CD14-positive monocyte (primary cell): ENCODE data around the gene CATSPERZ. TPM values are rescaled to one million over a fixed set of nuclear protein-coding genes. Genes with fewer than 3 reads are reported as not detected.

Experiments used
- DNase-seq, 3 donors: peaks; one replicate each; pipeline ENCODE4 v3.0.0-alpha.2; 2011 to 2022
- H2AFZ ChIP-seq: 2 replicates; pipeline ENCODE4 v1.6.0; 2012; ENCODE audit warnings: mild to moderate bottlenecking, low read depth, low read length, inconsistent platforms; ENCODE audit not compliant: insufficient read depth, poor library complexity, severe bottlenecking
- H3K27ac ChIP-seq, 2 donors: 1 replicate in 1 of 2; 2 replicates in 1 of 2; pipeline ENCODE4 v1.5.1; 2012 to 2013; ENCODE audit warnings: low read length in 2 of 2, control low read depth in 1 of 2, inconsistent platforms in 1 of 2, low read depth in 1 of 2, mild to moderate bottlenecking in 1 of 2
- H3K27me3 ChIP-seq, 2 donors: one replicate each; pipeline versions ENCODE4 v1.6.0 to v1.6.1; 2011 to 2013; ENCODE audit warnings: low read length in 2 of 2; ENCODE audit not compliant: control insufficient read depth in 2 of 2, insufficient read depth in 2 of 2
- H3K36me3 ChIP-seq, 2 donors: replicated peaks in 1 of 2; 1 replicate in 1 of 2; 2 replicates in 1 of 2; pipeline versions ENCODE4 v1.5.1 to v1.6.1; 2012 to 2013; ENCODE audit warnings: low read length in 2 of 2, control low read depth in 1 of 2, inconsistent platforms in 1 of 2, mild to moderate bottlenecking in 1 of 2; ENCODE audit not compliant: insufficient read depth in 2 of 2, control insufficient read depth in 1 of 2
- H3K4me1 ChIP-seq, 2 donors: 1 replicate in 1 of 2; 2 replicates in 1 of 2; pipeline versions ENCODE4 v1.5.1 to v1.6.1; 2012 to 2013; ENCODE audit warnings: low read length in 2 of 2, control low read depth in 1 of 2, inconsistent platforms in 1 of 2, mild to moderate bottlenecking in 1 of 2, moderate library complexity in 1 of 2; ENCODE audit not compliant: insufficient read depth in 2 of 2, control insufficient read depth in 1 of 2
- H3K4me2 ChIP-seq: replicated peaks from 2 replicates; pipeline ENCODE3; 2012; ENCODE audit warnings: low read length, moderate library complexity, mild to moderate bottlenecking; ENCODE audit not compliant: poor library complexity, severe bottlenecking; ENCODE audit errors: extremely low read depth
- H3K4me3 ChIP-seq, 3 experiments: fragments of 200-600 bp in 1 of 3; sonication (generic) in 1 of 3; replicated peaks in 1 of 3; 1 replicate in 2 of 3; 2 replicates in 1 of 3; pipeline ENCODE4 v1.5.1; 2011 to 2013; ENCODE audit warnings: low read length in 3 of 3, mild to moderate bottlenecking in 3 of 3, control low read depth in 2 of 3, low read depth in 2 of 3, inconsistent platforms in 1 of 3, moderate library complexity in 1 of 3
- H3K79me2 ChIP-seq: 2 replicates; pipeline ENCODE4 v1.6.0; 2012; ENCODE audit warnings: mild to moderate bottlenecking, control low read depth, inconsistent platforms, low read length, moderate library complexity; ENCODE audit not compliant: insufficient read depth
- H3K9ac ChIP-seq: 2 replicates; pipeline ENCODE4 v1.6.0; 2017; ENCODE audit warnings: low read length, mild to moderate bottlenecking; ENCODE audit not compliant: insufficient read depth, poor library complexity, severe bottlenecking
- H3K9me3 ChIP-seq, 2 donors: replicated peaks in 1 of 2; 1 replicate in 1 of 2; 2 replicates in 1 of 2; pipeline versions ENCODE4 v1.5.1 to v1.6.1; 2012 to 2013; ENCODE audit warnings: low read length in 2 of 2, control low read depth in 1 of 2; ENCODE audit not compliant: control insufficient read depth in 1 of 2, insufficient read depth in 1 of 2
- H4K20me1 ChIP-seq: 2 replicates; pipeline ENCODE4 v1.6.0; 2012; ENCODE audit warnings: mild to moderate bottlenecking, low read length, control low read depth, moderate library complexity; ENCODE audit not compliant: insufficient read depth
- H3K27ac Mint-ChIP-seq, 7 donors: one replicate each; pipeline ENCODE4 v1.8.0; 2020; ENCODE audit warnings: mild to moderate bottlenecking in 7 of 7, mixed read lengths in 7 of 7, moderate library complexity in 6 of 7, inconsistent platforms in 2 of 7
- H3K27me3 Mint-ChIP-seq, 3 donors: one replicate each; pipeline ENCODE4 v1.8.0; 2021 to 2022; ENCODE audit warnings: low read depth in 3 of 3, mild to moderate bottlenecking in 3 of 3, mixed read lengths in 3 of 3, moderate library complexity in 3 of 3, inconsistent platforms in 1 of 3
- H3K36me3 Mint-ChIP-seq, 2 donors: one replicate each; pipeline ENCODE4 v1.8.0; 2020; ENCODE audit warnings: mixed read lengths in 2 of 2, inconsistent platforms in 1 of 2, mild to moderate bottlenecking in 1 of 2
- H3K4me1 Mint-ChIP-seq: one replicate; pipeline ENCODE4 v1.8.0; 2020; ENCODE audit warnings: mild to moderate bottlenecking, mixed read lengths
- H3K4me3 Mint-ChIP-seq, 2 donors: one replicate each; pipeline ENCODE4 v1.8.0; 2020; ENCODE audit warnings: mild to moderate bottlenecking in 2 of 2, mixed read lengths in 2 of 2, moderate library complexity in 1 of 2
- H3K9me3 Mint-ChIP-seq, 7 donors: one replicate each; pipeline ENCODE4 v1.8.0; 2020 to 2022; ENCODE audit warnings: mixed read lengths in 7 of 7, mild to moderate bottlenecking in 6 of 7, moderate library complexity in 6 of 7, inconsistent platforms in 2 of 7
- CTCF ChIP-seq: fragments of 200-600 bp; IDR thresholded peaks from one replicate; pipeline ENCODE4 v1.8.0; 2022; ENCODE audit warnings: antibody characterized with exemption, mild to moderate bottlenecking
- WGBS: methylation state at CpG from one replicate; pipeline ENCODE4 v1.1.5; 2013; ENCODE audit warnings: missing lambda C conversion rate; ENCODE audit not compliant: insufficient coverage; 5-methylcytosine and 5-hydroxymethylcytosine counted together
- intact Hi-C, 2 donors: fragments of 100-400 bp; cut with micrococcal nuclease; formaldehyde crosslinking; loops; one replicate each; pipeline versions ENCODE4 v1.15.0 to v1.15.1; 2023
- polyA plus RNA-seq, 3 donors: library from polyadenylated mRNA; depleted of rRNA in 1 of 3; unstranded in 2 of 3; stranded (reverse) in 1 of 3; fragments of 300-500 nt in 2 of 3; fragments of >200 nt in 1 of 3; fragmentation: Illumina TruSeq in 2 of 3; gene quantifications; 1 replicate in 2 of 3; 2 replicates in 1 of 3; pipeline ENCODE4 v1.2.3, GENCODE V29; 2012 to 2021

CATSPERZ gene
- polyA plus RNA-seq, 3 donors, result not detected

- no peaks in the 10 kb centered on the region for H3K9me3 ChIP-seq
- H3K9me3 Mint-ChIP-seq, result no peaks in the 10 kb centered on the region
- H3K79me2 ChIP-seq, result peaks cover 43% of the 10 kb centered on the region
- H3K36me3 ChIP-seq, result peaks cover 32 to 33% of the 10 kb centered on the region in 2 donors
- peak overlapping the region; percentile 87 for H3K4me2 ChIP-seq
- H3K4me1 Mint-ChIP-seq, result peaks cover 49% of the 10 kb centered on the region
- peaks cover 34 to 47% of the 10 kb centered on the region in 2 donors for H3K4me1 ChIP-seq
- H3K9ac ChIP-seq, result no peak overlapping the region
- intact Hi-C loops, result loop anchor here in 1 of 2 donors (5.0 kb wide), 1 partner anchor 34 kb away; the partner anchor contains the start of gene ESRRA
- WGBS, result 68% methylated on average over 21 of the region's 21 CpGs
- peak overlapping the region in 1 of 2 donors; percentile 61 for H3K27ac ChIP-seq
- no peaks in the 10 kb centered on the region for H3K27me3 Mint-ChIP-seq
- no peak for TF ChIP-seq CTCF
- no peak overlapping the region for H2AFZ ChIP-seq
- H3K4me3 Mint-ChIP-seq, result peak overlapping the region; percentile 85 to 90
- no peaks in the 10 kb centered on the region for H3K27me3 ChIP-seq
- H3K36me3 Mint-ChIP-seq, result peaks cover 34 to 49% of the 10 kb centered on the region in 2 donors
- peak overlapping the region in 2 of 3 experiments; percentile 67 to 93 for H3K4me3 ChIP-seq
- peak overlapping the region in 6 of 7 donors; percentile 59 to 98 (median 87) for H3K27ac Mint-ChIP-seq
- DNase-seq, result no peak
- H4K20me1 ChIP-seq, result peaks cover 57% of the 10 kb centered on the region
These were observed 41.3 kb downstream of the CATSPERZ start for GRCh38 chr11:64341429-64341828.

GRCh38 chr11:64341851-64342791, 42.0 kb downstream of the CATSPERZ start:
- intact Hi-C loops, result loop anchor here in 1 of 2 donors (5.0 kb wide), 1 partner anchor 35 kb away; the partner anchor contains the start of gene ESRRA
- Histone ChIP-seq H3K27ac (peak overlapping the region; percentile 20 to 61), H3K4me3 (peak overlapping the region in 2 of 3 experiments; percentile 23 to 93), H3K4me2 (peak overlapping the region; percentile 87), H2AFZ (peak overlapping the region; percentile 27), H3K36me3 (peaks cover 34 to 36% of the 10 kb centered on the region in 2 donors), H3K9me3 (no peaks in the 10 kb centered on the region), H3K4me1 (peaks cover 35 to 51% of the 10 kb centered on the region in 2 donors), H3K79me2 (peaks cover 43% of the 10 kb centered on the region), H3K9ac (peak overlapping the region; percentile 35), H3K27me3 (no peaks in the 10 kb centered on the region), H4K20me1 (peaks cover 60% of the 10 kb centered on the region)
- H3K27me3 Mint-ChIP-seq, result no peaks in the 10 kb centered on the region
- 22% methylated on average over 44 of the region's 55 CpGs for WGBS
- peak overlapping the region; percentile 57 to 82 for H3K4me3 Mint-ChIP-seq
- peak; percentile 48 for TF ChIP-seq CTCF
- H3K36me3 Mint-ChIP-seq, result peaks cover 36 to 56% of the 10 kb centered on the region in 2 donors
- H3K9me3 Mint-ChIP-seq, result no peaks in the 10 kb centered on the region
- peak; percentile 80 to 85 (median 84) for DNase-seq
- H3K4me1 Mint-ChIP-seq, result peaks cover 54% of the 10 kb centered on the region
- H3K27ac Mint-ChIP-seq, result peak overlapping the region; percentile 54 to 96 (median 74)
